T-cell (primary cell): ENCODE measurements around the gene ZNF3. TPM values are rescaled to one million over a fixed set of nuclear protein-coding genes. Genes with fewer than 3 reads are reported as not detected.

Experiments used
- ATAC-seq, 4 experiments: fragments of 200-7000 bp in 3 of 4; fragments of 150-1000 bp in 1 of 4; cut with Tn5 transposase; replicated peaks in 1 of 4; 1 replicate in 3 of 4; 2 replicates in 1 of 4; pipeline ENCODE4 v1.10.0; 2021; ENCODE audit warnings: moderate library complexity in 3 of 4, mild to moderate bottlenecking in 2 of 4, moderate number of reproducible peaks in 1 of 4
- CTCF ChIA-PET, 2 donors: fragments of 300-600 bp; sonication (Branson Sonifier 250); formaldehyde crosslinking; loops; one replicate each; lab custom pipeline; 2022; ENCODE audit warnings: antibody characterized with exemption in 2 of 2; lab: Charles Lee
- POLR2A ChIA-PET, 2 donors: fragments of 300-600 bp; sonication (Branson Sonifier 250); formaldehyde crosslinking; loops; one replicate each; lab custom pipeline; 2022; ENCODE audit warnings: antibody characterized with exemption in 2 of 2; lab: Charles Lee
- DNase-seq, 35 experiments: peaks; one replicate each; pipeline versions ENCODE4 v3.0.0 to v3.0.0-alpha.2; 2013 to 2023
- H3K27ac ChIP-seq: one replicate; pipeline ENCODE4 v1.5.1; 2013; ENCODE audit warnings: low read length
- H3K27me3 ChIP-seq, 2 experiments: replicated peaks in 1 of 2; 1 replicate in 1 of 2; 2 replicates in 1 of 2; pipeline versions ENCODE4 v1.6.1 to v1.7.0; 2013; ENCODE audit warnings: low read length in 1 of 2, mixed read lengths in 1 of 2; ENCODE audit not compliant: control insufficient read depth in 2 of 2, insufficient read depth in 2 of 2; ENCODE audit errors: extremely low read depth in 1 of 2
- H3K36me3 ChIP-seq, 2 donors: 1 replicate in 1 of 2; 2 replicates in 1 of 2; pipeline versions ENCODE4 v1.6.1 to v1.7.0; 2013; ENCODE audit warnings: low read length in 1 of 2; ENCODE audit not compliant: control insufficient read depth in 2 of 2, insufficient read depth in 1 of 2; ENCODE audit errors: extremely low read depth in 1 of 2
- H3K4me1 ChIP-seq, 2 experiments: 1 replicate in 1 of 2; 2 replicates in 1 of 2; pipeline versions ENCODE4 v1.6.1 to v1.7.0; 2013; ENCODE audit warnings: low read length in 2 of 2, mixed read lengths in 1 of 2; ENCODE audit not compliant: insufficient read depth in 2 of 2, control insufficient read depth in 1 of 2; ENCODE audit errors: extremely low read depth in 1 of 2
- H3K4me3 ChIP-seq, 2 donors: 1 replicate in 1 of 2; 2 replicates in 1 of 2; pipeline versions ENCODE4 v1.5.1 to v1.7.0; 2013; ENCODE audit warnings: mild to moderate bottlenecking in 2 of 2, low read length in 1 of 2, moderate library complexity in 1 of 2; ENCODE audit not compliant: control insufficient read depth in 1 of 2; ENCODE audit errors: extremely low read depth in 1 of 2
- H3K9me3 ChIP-seq: 2 replicates; pipeline ENCODE4 v1.7.0; 2013
- H3K27ac Mint-ChIP-seq, 2 donors: one replicate each; pipeline ENCODE4 v1.8.0; 2020 to 2021; ENCODE audit warnings: mild to moderate bottlenecking in 2 of 2, mixed read lengths in 2 of 2
- H3K27me3 Mint-ChIP-seq, 2 donors: one replicate each; pipeline ENCODE4 v1.8.0; 2021 to 2022; ENCODE audit warnings: mixed read lengths in 2 of 2
- H3K36me3 Mint-ChIP-seq: one replicate; pipeline ENCODE4 v1.8.0; 2021; ENCODE audit warnings: mixed read lengths
- H3K4me1 Mint-ChIP-seq, 3 donors: one replicate each; pipeline ENCODE4 v1.8.0; 2020 to 2022; ENCODE audit warnings: mixed read lengths in 3 of 3, mild to moderate bottlenecking in 1 of 3
- H3K4me3 Mint-ChIP-seq, 3 donors: one replicate each; pipeline ENCODE4 v1.8.0; 2020 to 2022; ENCODE audit warnings: mild to moderate bottlenecking in 3 of 3, mixed read lengths in 3 of 3, moderate library complexity in 3 of 3
- H3K9me3 Mint-ChIP-seq, 3 donors: one replicate each; pipeline ENCODE4 v1.8.0; 2020 to 2022; ENCODE audit warnings: mixed read lengths in 3 of 3
- whole genome bisulfite sequencing: methylation state at CpG from one replicate; pipeline ENCODE4 v1.1.5; 2013; ENCODE audit warnings: missing lambda C conversion rate; ENCODE audit not compliant: insufficient coverage; 5-methylcytosine and 5-hydroxymethylcytosine counted together
- total RNA-seq, 35 experiments: library from RNA in 6 of 35; stranded (reverse) in 6 of 35; fragments of 120-200 nt in 1 of 35; gene quantifications; one replicate each; pipeline versions ENCODE4 v1.2.1 to v1.2.4 and lab custom pipeline; 2013 to 2026

Gene ZNF3
- total RNA-seq, 5 donors from 2014 or later (not counting 1 experiment from before 2014, with no cell fraction given), result 31.7 to 39.2 (median 35.4) TPM

GRCh38 chr7:100111914-100112313, 30.4 kb upstream of the ZNF3 start:
- ChIA-PET CTCF (interaction anchor here in 1 of 2 donors (0.6 kb wide), 2 partner anchors 13 to 175 kb away, joined by 3 to 5 read pairs; no protein-coding TSS in a partner anchor), POLR2A (no interaction called here)
- Histone ChIP-seq H3K9me3 (no peaks in the 10 kb centered on the region), H3K36me3 (peaks cover 18 to 61% of the 10 kb centered on the region in 2 donors), H3K27me3 (no peaks in the 10 kb centered on the region), H3K4me1 (no peaks in the 10 kb centered on the region), H3K4me3 (no peak overlapping the region), H3K27ac (no peak overlapping the region)
- no peaks in the 10 kb centered on the region for H3K27me3 Mint-ChIP-seq
- 100% methylated on average over 3 of the region's 13 CpGs for WGBS
- peaks cover 0 to 8% (median 2%) of the 10 kb centered on the region in 3 donors for H3K4me1 Mint-ChIP-seq
- H3K36me3 Mint-ChIP-seq, result peaks cover 33% of the 10 kb centered on the region
- no peak for DNase-seq
- no peaks in the 10 kb centered on the region for H3K9me3 Mint-ChIP-seq
- no peak for ATAC-seq
- no peak overlapping the region for H3K27ac Mint-ChIP-seq
- no peak overlapping the region for H3K4me3 Mint-ChIP-seq

GRCh38 chr7:100111156-100111555, 29.6 kb upstream of the ZNF3 start:
- H3K36me3 Mint-ChIP-seq, result peaks cover 34% of the 10 kb centered on the region
- H3K4me1 ChIP-seq, result no peaks in the 10 kb centered on the region
- H3K27ac Mint-ChIP-seq, result no peak overlapping the region
- DNase-seq (no peak), ATAC-seq (no peak)
- POLR2A ChIA-PET, result no interaction called here
- H3K4me3 ChIP-seq, result no peak overlapping the region
- no peaks in the 10 kb centered on the region for H3K9me3 Mint-ChIP-seq
- no peaks in the 10 kb centered on the region for H3K9me3 ChIP-seq
- H3K27me3 ChIP-seq, result no peaks in the 10 kb centered on the region
- no peak overlapping the region for H3K27ac ChIP-seq
- H3K4me3 Mint-ChIP-seq, result no peak overlapping the region
- 98% methylated on average over 5 of the region's 7 CpGs for WGBS
- peaks cover 22 to 67% of the 10 kb centered on the region in 2 donors for H3K36me3 ChIP-seq
- no peaks in the 10 kb centered on the region for H3K27me3 Mint-ChIP-seq
- peaks cover 0 to 3% (median 0%) of the 10 kb centered on the region in 3 donors for H3K4me1 Mint-ChIP-seq
- CTCF ChIA-PET, result no interaction called here

GRCh38 chr7:100109521-100110163, 28.1 kb upstream of the ZNF3 start:
- no peaks in the 10 kb centered on the region for H3K4me1 ChIP-seq
- H3K27ac Mint-ChIP-seq, result no peak overlapping the region
- DNase-seq (no peak), ATAC-seq (no peak)
- no peak overlapping the region for H3K27ac ChIP-seq
- peaks cover 22 to 72% of the 10 kb centered on the region in 2 donors for H3K36me3 ChIP-seq
- H3K4me3 Mint-ChIP-seq, result no peak overlapping the region
- H3K36me3 Mint-ChIP-seq, result peaks cover 34% of the 10 kb centered on the region
- ChIA-PET POLR2A (no interaction called here), CTCF (no interaction called here)
- 89% methylated on average over 7 of the region's 12 CpGs for WGBS
- H3K9me3 ChIP-seq, result no peaks in the 10 kb centered on the region
- H3K27me3 ChIP-seq, result no peaks in the 10 kb centered on the region
- H3K9me3 Mint-ChIP-seq, result no peaks in the 10 kb centered on the region
- no peak overlapping the region for H3K4me3 ChIP-seq
- no peaks in the 10 kb centered on the region for H3K27me3 Mint-ChIP-seq
- H3K4me1 Mint-ChIP-seq, result no peaks in the 10 kb centered on the region

GRCh38 chr7:100107890-100108289, 26.4 kb upstream of the ZNF3 start:
- H3K4me1 Mint-ChIP-seq, result peaks cover 0 to 4% (median 0%) of the 10 kb centered on the region in 3 donors
- no peak overlapping the region for H3K27ac ChIP-seq
- H3K36me3 Mint-ChIP-seq, result peaks cover 39% of the 10 kb centered on the region
- DNase-seq, result no peak
- ChIA-PET CTCF (no interaction called here), POLR2A (no interaction called here)
- no peak for ATAC-seq
- no peak overlapping the region for H3K27ac Mint-ChIP-seq
- H3K4me3 ChIP-seq, result no peak overlapping the region
- 94% methylated on average over 10 of the region's 11 CpGs for WGBS
- no peaks in the 10 kb centered on the region for H3K4me1 ChIP-seq
- H3K27me3 Mint-ChIP-seq, result no peaks in the 10 kb centered on the region
- no peaks in the 10 kb centered on the region for H3K9me3 Mint-ChIP-seq
- H3K27me3 ChIP-seq, result no peaks in the 10 kb centered on the region
- H3K36me3 ChIP-seq, result peaks cover 25 to 63% of the 10 kb centered on the region in 2 donors
- H3K4me3 Mint-ChIP-seq, result no peak overlapping the region
- no peaks in the 10 kb centered on the region for H3K9me3 ChIP-seq

GRCh38 chr7:100107125-100107737, 25.7 kb upstream of the ZNF3 start:
- ATAC-seq, result no peak
- H3K27ac ChIP-seq, result no peak overlapping the region
- WGBS, result 96% methylated on average over 11 of the region's 25 CpGs
- H3K27me3 Mint-ChIP-seq, result no peaks in the 10 kb centered on the region
- H3K4me1 Mint-ChIP-seq, result peaks cover 0 to 10% (median 5%) of the 10 kb centered on the region in 3 donors
- H3K4me3 ChIP-seq, result no peak overlapping the region
- no peaks in the 10 kb centered on the region for H3K27me3 ChIP-seq
- no peaks in the 10 kb centered on the region for H3K9me3 ChIP-seq
- POLR2A ChIA-PET, result no interaction called here
- peaks cover 39% of the 10 kb centered on the region for H3K36me3 Mint-ChIP-seq
- DNase-seq, result no peak
- CTCF ChIA-PET, result no interaction called here
- peaks cover 25 to 57% of the 10 kb centered on the region in 2 donors for H3K36me3 ChIP-seq
- H3K4me1 ChIP-seq, result peaks cover 0 to 5% of the 10 kb centered on the region in 2 experiments
- no peak overlapping the region for H3K4me3 Mint-ChIP-seq
- no peak overlapping the region for H3K27ac Mint-ChIP-seq
- H3K9me3 Mint-ChIP-seq, result no peaks in the 10 kb centered on the region

GRCh38 chr7:100106633-100107032, 25.1 kb upstream of the ZNF3 start:
- 91% methylated on average over 17 of the region's 17 CpGs for WGBS
- DNase-seq (no peak), ATAC-seq (no peak)
- no peak overlapping the region for H3K4me3 ChIP-seq
- Mint-ChIP-seq H3K27me3 (no peaks in the 10 kb centered on the region), H3K9me3 (no peaks in the 10 kb centered on the region), H3K27ac (no peak overlapping the region), H3K4me3 (no peak overlapping the region), H3K36me3 (peaks cover 33% of the 10 kb centered on the region), H3K4me1 (peaks cover under 1 to 10% (median 5%) of the 10 kb centered on the region in 3 donors)
- ChIA-PET POLR2A (no interaction called here), CTCF (no interaction called here)
- H3K9me3 ChIP-seq, result no peaks in the 10 kb centered on the region
- H3K4me1 ChIP-seq, result peaks cover 0 to 11% of the 10 kb centered on the region in 2 experiments
- H3K36me3 ChIP-seq, result peaks cover 24 to 51% of the 10 kb centered on the region in 2 donors
- H3K27me3 ChIP-seq, result no peaks in the 10 kb centered on the region
- H3K27ac ChIP-seq, result no peak overlapping the region
